Measurements from ENCODE around the gene FAM210A.

DNA sequence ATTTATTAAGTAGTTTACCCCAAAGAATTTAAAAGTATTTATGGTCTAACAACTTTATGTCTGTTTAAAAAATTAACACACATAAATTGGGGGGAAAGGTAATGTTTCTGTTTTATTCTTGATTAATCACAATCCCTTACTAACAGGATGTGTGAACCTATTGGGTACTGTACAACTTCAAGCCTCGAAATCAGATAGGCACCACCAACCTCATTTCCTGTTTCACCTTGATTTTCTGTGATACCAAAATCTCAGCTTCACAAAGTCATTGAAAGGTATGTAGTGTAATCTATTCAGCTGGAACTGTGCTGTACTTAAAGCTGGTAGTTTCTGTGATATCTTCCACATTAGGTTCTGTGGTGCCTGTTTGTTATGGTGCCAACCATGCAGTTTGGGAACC lies 4.1 kb upstream of the FAM210A start:
- TF ChIP-seq GATA3 (IDR thresholded peaks at IDR 0.05; ENCODE audit: low read depth, low read length) (no peak), GATA2 (IDR thresholded peaks at IDR 0.05; ENCODE audit: low read depth, low read length) (no peak)

All from SH-SY5Y (cell line).